Measurements from ENCODE around the gene RUNX1. TPM values are rescaled to one million over a fixed set of nuclear protein-coding genes. Genes with fewer than 3 reads are reported as not detected.

The RUNX1 gene
- total and polyA plus RNA-seq, 2 donors (not counting 1 experiment from before 2014, with no cell fraction given) = 26.3 to 73.0 TPM

- intact Hi-C loops (cut with micrococcal nuclease) = no loop called here
- TF ChIP-seq, protein P1, sequence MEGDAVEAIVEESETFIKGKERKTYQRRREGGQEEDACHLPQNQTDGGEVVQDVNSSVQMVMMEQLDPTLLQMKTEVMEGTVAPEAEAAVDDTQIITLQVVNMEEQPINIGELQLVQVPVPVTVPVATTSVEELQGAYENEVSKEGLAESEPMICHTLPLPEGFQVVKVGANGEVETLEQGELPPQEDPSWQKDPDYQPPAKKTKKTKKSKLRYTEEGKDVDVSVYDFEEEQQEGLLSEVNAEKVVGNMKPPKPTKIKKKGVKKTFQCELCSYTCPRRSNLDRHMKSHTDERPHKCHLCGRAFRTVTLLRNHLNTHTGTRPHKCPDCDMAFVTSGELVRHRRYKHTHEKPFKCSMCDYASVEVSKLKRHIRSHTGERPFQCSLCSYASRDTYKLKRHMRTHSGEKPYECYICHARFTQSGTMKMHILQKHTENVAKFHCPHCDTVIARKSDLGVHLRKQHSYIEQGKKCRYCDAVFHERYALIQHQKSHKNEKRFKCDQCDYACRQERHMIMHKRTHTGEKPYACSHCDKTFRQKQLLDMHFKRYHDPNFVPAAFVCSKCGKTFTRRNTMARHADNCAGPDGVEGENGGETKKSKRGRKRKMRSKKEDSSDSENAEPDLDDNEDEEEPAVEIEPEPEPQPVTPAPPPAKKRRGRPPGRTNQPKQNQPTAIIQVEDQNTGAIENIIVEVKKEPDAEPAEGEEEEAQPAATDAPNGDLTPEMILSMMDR (IDR thresholded peaks at IDR 0.05) = no peak
- no peak for TF ChIP-seq EZH2 (IDR thresholded peaks at IDR 0.05; ENCODE audit: borderline replicate concordance, insufficient read depth, low read depth, low read length, poor library complexity, severe bottlenecking)
- peaks cover 10 to 11% of the 10 kb centered on the region in 2 donors for H3K4me1 ChIP-seq (ENCODE audit: control insufficient read depth in 2 of 2, insufficient read depth in 2 of 2, low read length in 2 of 2)
- H3K9me3 ChIP-seq (ENCODE audit: control extremely low read depth in 1 of 3, control insufficient read depth in 2 of 3, insufficient read depth in 1 of 3, low read length in 2 of 3) = no peaks in the 10 kb centered on the region
- no peak overlapping the region for H3K27ac ChIP-seq (ENCODE audit: low read length in 2 of 2)
- no peak overlapping the region for H3K4me3 Mint-ChIP-seq
- H3K27me3 ChIP-seq (replicated peaks in 1 of 4; ENCODE audit: control extremely low read depth in 1 of 4, control insufficient read depth in 3 of 4, insufficient read depth in 4 of 4, low read length in 3 of 4) = no peaks in the 10 kb centered on the region
- no peak overlapping the region for H3K9ac ChIP-seq (ENCODE audit: low read length)
- H2AFZ ChIP-seq (ENCODE audit: insufficient read depth, low read depth, low read length, poor library complexity, severe bottlenecking) = no peak overlapping the region
- no peaks in the 10 kb centered on the region for H3K9me3 Mint-ChIP-seq (ENCODE audit: insufficient read depth)
- no peaks in the 10 kb centered on the region for H3K27me3 Mint-ChIP-seq
- POLR2A ChIA-PET = no interaction called here
- H3K36me3 ChIP-seq (replicated peaks in 1 of 2; ENCODE audit: control extremely low read depth in 1 of 2, control insufficient read depth in 1 of 2, extremely low read depth in 1 of 2, insufficient read depth in 2 of 2, low read length in 1 of 2) = peaks cover 0 to 23% of the 10 kb centered on the region in 2 experiments
- H3K4me1 Mint-ChIP-seq = peaks cover 30% of the 10 kb centered on the region
- CTCF ChIA-PET = interaction anchor here (0.7 kb wide), 1 partner anchor 385 kb away, joined by 3 read pairs; no protein-coding TSS in a partner anchor
- no peak overlapping the region for H3K4me3 ChIP-seq (ENCODE audit: control extremely low read depth in 1 of 5, extremely low read depth in 1 of 5, insufficient read depth in 1 of 5, low read depth in 2 of 5, low read length in 4 of 5)
- no peak overlapping the region for H3K27ac Mint-ChIP-seq
- peaks cover 92% of the 10 kb centered on the region for H4K20me1 ChIP-seq (ENCODE audit: control insufficient read depth, insufficient read depth, low read length, poor library complexity, severe bottlenecking)
- H3K79me2 ChIP-seq (ENCODE audit: control insufficient read depth, insufficient read depth, low read length) = peaks cover 93% of the 10 kb centered on the region
- H3K4me2 ChIP-seq (replicated peaks; ENCODE audit: low read depth, low read length, poor library complexity, severe bottlenecking) = no peak overlapping the region
- no peak for ATAC-seq (ENCODE audit: low read depth)
- DNase-seq = no peak
- 67% methylated on average over 1 of the region's 4 CpGs for WGBS (ENCODE audit: insufficient coverage)
Measured at GRCh38 chr21:35016071-35016470, 33.0 kb downstream of the RUNX1 start.

DNA sequence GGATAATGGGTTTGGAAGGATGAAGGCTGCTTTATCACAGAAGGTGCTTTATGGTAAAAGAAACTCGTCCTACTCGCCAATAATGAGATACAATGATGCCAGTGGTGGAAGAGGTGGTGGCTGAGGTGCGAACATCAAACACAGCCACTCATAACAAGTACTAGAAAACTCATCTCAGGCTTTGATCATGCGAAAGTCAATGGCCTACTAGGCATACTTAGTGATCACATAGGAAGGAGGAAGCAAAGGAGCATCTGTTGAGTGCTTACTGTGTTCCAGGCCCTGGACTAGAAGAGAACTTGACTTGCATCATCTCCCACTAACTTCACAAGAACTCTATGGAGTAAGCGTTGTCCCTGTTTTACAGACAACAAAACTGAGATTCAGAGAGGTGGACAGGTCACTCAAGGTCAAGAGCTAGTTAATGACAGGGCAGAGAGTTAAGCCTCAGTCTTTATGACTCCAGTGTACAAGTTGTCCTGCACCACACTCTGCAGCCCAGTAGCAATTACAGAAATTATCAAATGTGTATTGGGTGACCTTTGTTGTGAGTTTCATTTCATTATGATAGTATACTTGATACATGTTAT lies 33.6 kb downstream of the RUNX1 start:
- intact Hi-C loops (cut with micrococcal nuclease) = no loop called here
- Mint-ChIP-seq H3K27me3 (no peaks in the 10 kb centered on the region), H3K4me3 (no peak overlapping the region), H3K9me3 (ENCODE audit: insufficient read depth) (no peaks in the 10 kb centered on the region), H3K4me1 (peaks cover 26% of the 10 kb centered on the region), H3K27ac (no peak overlapping the region)
- CTCF ChIA-PET = interaction anchor here (0.6 to 0.7 kb wide), 2 partner anchors 11 to 386 kb away, joined by 3 read pairs; no protein-coding TSS in a partner anchor
- Histone ChIP-seq H3K27ac (ENCODE audit: low read length in 2 of 2) (no peak overlapping the region), H3K4me1 (ENCODE audit: control insufficient read depth in 2 of 2, insufficient read depth in 2 of 2, low read length in 2 of 2) (peaks cover 5% of the 10 kb centered on the region in 2 donors), H3K79me2 (ENCODE audit: control insufficient read depth, insufficient read depth, low read length) (peaks cover 93% of the 10 kb centered on the region), H3K4me2 (replicated peaks; ENCODE audit: low read depth, low read length, poor library complexity, severe bottlenecking) (no peak overlapping the region), H3K27me3 (replicated peaks in 1 of 4; ENCODE audit: control extremely low read depth in 1 of 4, control insufficient read depth in 3 of 4, insufficient read depth in 4 of 4, low read length in 3 of 4) (no peaks in the 10 kb centered on the region), H3K9me3 (ENCODE audit: control extremely low read depth in 1 of 3, control insufficient read depth in 2 of 3, insufficient read depth in 1 of 3, low read length in 2 of 3) (no peaks in the 10 kb centered on the region), H3K4me3 (ENCODE audit: control extremely low read depth in 1 of 5, extremely low read depth in 1 of 5, insufficient read depth in 1 of 5, low read depth in 2 of 5, low read length in 4 of 5) (no peak overlapping the region), H4K20me1 (ENCODE audit: control insufficient read depth, insufficient read depth, low read length, poor library complexity, severe bottlenecking) (peaks cover 94% of the 10 kb centered on the region), H3K9ac (ENCODE audit: low read length) (no peak overlapping the region), H2AFZ (ENCODE audit: insufficient read depth, low read depth, low read length, poor library complexity, severe bottlenecking) (no peak overlapping the region), H3K36me3 (replicated peaks in 1 of 2; ENCODE audit: control extremely low read depth in 1 of 2, control insufficient read depth in 1 of 2, extremely low read depth in 1 of 2, insufficient read depth in 2 of 2, low read length in 1 of 2) (peaks cover 0 to 23% of the 10 kb centered on the region in 2 experiments)
- TF ChIP-seq, protein P1 (IDR thresholded peaks at IDR 0.05) = no peak
- TF ChIP-seq EZH2 (IDR thresholded peaks at IDR 0.05; ENCODE audit: borderline replicate concordance, insufficient read depth, low read depth, low read length, poor library complexity, severe bottlenecking) = no peak
- ATAC-seq (ENCODE audit: low read depth) = no peak
- no peak for DNase-seq
- no CpG with 5 or more reads among the region's 5 CpGs for WGBS (ENCODE audit: insufficient coverage)
- POLR2A ChIA-PET = no interaction called here

Measured in B cell (primary cell).